Measurements from ENCODE around the gene NID1.

DNA sequence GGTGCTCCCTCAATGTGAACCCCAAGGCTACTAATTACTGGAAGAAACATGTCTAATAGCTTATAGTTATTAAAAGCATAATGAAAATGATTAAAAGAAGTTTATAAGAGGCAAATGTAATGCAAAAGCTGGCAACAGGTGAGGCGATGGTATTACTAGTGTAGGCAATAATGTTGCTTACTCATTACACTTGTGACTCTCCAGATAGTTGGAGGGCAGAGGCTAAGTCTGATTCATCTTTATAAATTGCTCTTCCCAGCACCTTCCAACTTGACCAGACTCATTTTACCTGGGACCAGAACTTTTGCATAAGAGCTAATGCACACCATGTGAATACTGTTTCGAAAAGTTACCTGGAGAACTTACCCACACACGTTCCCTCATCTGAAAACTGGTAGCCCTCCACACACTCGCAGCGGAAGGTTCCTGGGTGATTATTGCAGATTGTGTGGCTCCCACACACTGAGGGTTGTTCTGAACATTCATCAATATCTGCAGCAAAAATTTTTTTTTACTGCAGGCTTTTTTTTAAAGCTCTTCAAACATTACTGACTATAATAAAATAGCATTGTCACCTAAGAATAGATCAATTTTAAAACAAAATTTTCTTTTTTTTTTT lies 48.0 kb downstream of the NID1 start:
- TF ChIP-seq, protein P1, sequence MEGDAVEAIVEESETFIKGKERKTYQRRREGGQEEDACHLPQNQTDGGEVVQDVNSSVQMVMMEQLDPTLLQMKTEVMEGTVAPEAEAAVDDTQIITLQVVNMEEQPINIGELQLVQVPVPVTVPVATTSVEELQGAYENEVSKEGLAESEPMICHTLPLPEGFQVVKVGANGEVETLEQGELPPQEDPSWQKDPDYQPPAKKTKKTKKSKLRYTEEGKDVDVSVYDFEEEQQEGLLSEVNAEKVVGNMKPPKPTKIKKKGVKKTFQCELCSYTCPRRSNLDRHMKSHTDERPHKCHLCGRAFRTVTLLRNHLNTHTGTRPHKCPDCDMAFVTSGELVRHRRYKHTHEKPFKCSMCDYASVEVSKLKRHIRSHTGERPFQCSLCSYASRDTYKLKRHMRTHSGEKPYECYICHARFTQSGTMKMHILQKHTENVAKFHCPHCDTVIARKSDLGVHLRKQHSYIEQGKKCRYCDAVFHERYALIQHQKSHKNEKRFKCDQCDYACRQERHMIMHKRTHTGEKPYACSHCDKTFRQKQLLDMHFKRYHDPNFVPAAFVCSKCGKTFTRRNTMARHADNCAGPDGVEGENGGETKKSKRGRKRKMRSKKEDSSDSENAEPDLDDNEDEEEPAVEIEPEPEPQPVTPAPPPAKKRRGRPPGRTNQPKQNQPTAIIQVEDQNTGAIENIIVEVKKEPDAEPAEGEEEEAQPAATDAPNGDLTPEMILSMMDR (IDR thresholded peaks at IDR 0.05), result no peak
- no peak for TF ChIP-seq POLR2A (IDR thresholded peaks at IDR 0.05)

Data from heart left ventricle (tissue), 13 donors.